HUES64 (cell line): ENCODE measurements around the gene DHX15.
"Not testable (repeated sequence)": the region's sequence is repeated elsewhere in the genome, so short reads cannot be mapped to it uniquely, and the experiment has no call there.

Experiments used
- H3K27ac ChIP-seq: 2 replicates; pipeline ENCODE4 v1.7.0; 2013; ENCODE audit warnings: low read depth, low read length, inconsistent platforms
- H3K27me3 ChIP-seq: 2 replicates; pipeline ENCODE4 v1.6.1; 2013; ENCODE audit warnings: mild to moderate bottlenecking, low read length; ENCODE audit not compliant: insufficient read depth
- H3K36me3 ChIP-seq: 2 replicates; pipeline ENCODE4 v1.6.1; 2013; ENCODE audit warnings: mild to moderate bottlenecking, low read length; ENCODE audit not compliant: insufficient read depth
- H3K4me1 ChIP-seq: 2 replicates; pipeline ENCODE4 v1.6.1; 2013; ENCODE audit warnings: mild to moderate bottlenecking, low read length, moderate library complexity; ENCODE audit not compliant: insufficient read depth
- H3K4me3 ChIP-seq: 2 replicates; pipeline ENCODE4 v1.5.1; 2013; ENCODE audit warnings: mild to moderate bottlenecking, low read length, moderate library complexity
- H3K9ac ChIP-seq: 2 replicates; pipeline ENCODE4 v1.6.1; 2013; ENCODE audit warnings: mild to moderate bottlenecking, low read depth, low read length
- H3K9me3 ChIP-seq: 2 replicates; pipeline ENCODE4 v1.6.1; 2013; ENCODE audit warnings: low read depth, low read length; ENCODE audit not compliant: insufficient read depth
- WGBS: fragments of 150-250, 120-280 bp; methylation state at CpG from one replicate; pipeline ENCODE4 v1.1.7; 2013; ENCODE audit warnings: missing lambda C conversion rate; 5-methylcytosine and 5-hydroxymethylcytosine counted together

The DHX15 gene

GRCh38 chr4:24511371-24512063 is 72.8 kb downstream of the DHX15 start:
- 55% methylated on average over 5 of the region's 5 CpGs for WGBS
- Histone ChIP-seq H3K9me3 (no peaks in the 10 kb centered on the region), H3K27me3 (no peaks in the 10 kb centered on the region), H3K36me3 (peaks cover 39% of the 10 kb centered on the region), H3K27ac (peak overlapping the region; percentile 58; the same call in 1 of the 2 replicates), H3K4me3 (no peak overlapping the region), H3K9ac (no peak overlapping the region), H3K4me1 (peaks cover 38% of the 10 kb centered on the region)

GRCh38 chr4:24510091-24510490 is 74.3 kb downstream of the DHX15 start:
- no peak overlapping the region for H3K4me3 ChIP-seq
- H3K9ac ChIP-seq = no peak overlapping the region
- 71% methylated on average over 5 of the region's 5 CpGs for WGBS
- no peaks in the 10 kb centered on the region for H3K27me3 ChIP-seq
- H3K9me3 ChIP-seq = no peaks in the 10 kb centered on the region
- peaks cover 39% of the 10 kb centered on the region for H3K36me3 ChIP-seq
- H3K4me1 ChIP-seq = peaks cover 35% of the 10 kb centered on the region
- H3K27ac ChIP-seq = peak overlapping the region; percentile 58; the same call in 1 of the 2 replicates

- peaks cover 35% of the 10 kb centered on the region for H3K4me1 ChIP-seq
- no peaks in the 10 kb centered on the region for H3K27me3 ChIP-seq
- H3K36me3 ChIP-seq = peaks cover 27% of the 10 kb centered on the region
- H3K9me3 ChIP-seq = no peaks in the 10 kb centered on the region
- WGBS = 89% methylated on average over 2 of the region's 2 CpGs
- H3K27ac ChIP-seq = no peak overlapping the region
- H3K9ac ChIP-seq = no peak overlapping the region
- H3K4me3 ChIP-seq = no peak overlapping the region
Measured at GRCh38 chr4:24508541-24508940, 75.8 kb downstream of the DHX15 start.

DNA sequence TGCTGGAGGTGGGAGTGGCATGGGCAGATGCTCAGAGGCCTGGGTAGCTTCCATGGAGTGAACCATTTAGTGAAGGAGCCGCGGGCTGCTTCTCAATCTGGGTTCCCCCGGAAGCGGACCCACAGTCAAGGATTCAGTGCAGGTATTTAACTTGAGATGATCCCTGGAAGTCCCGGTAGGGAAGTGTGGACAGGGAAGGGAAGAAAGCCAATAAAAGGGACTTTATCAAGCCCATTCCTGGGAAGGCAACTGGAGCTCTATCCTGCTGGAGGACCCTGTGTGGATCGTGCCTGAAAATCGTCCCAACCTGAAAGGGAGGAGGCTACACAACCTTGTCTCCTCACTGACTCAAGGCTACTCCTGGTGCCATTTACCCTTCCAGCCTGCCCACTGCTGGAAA is 76.9 kb downstream of the DHX15 start:
- Histone ChIP-seq H3K9me3 (no peaks in the 10 kb centered on the region), H3K9ac (no peak overlapping the region), H3K36me3 (peaks cover 26% of the 10 kb centered on the region), H3K4me3 (no peak overlapping the region), H3K27me3 (no peaks in the 10 kb centered on the region), H3K4me1 (peaks cover 35% of the 10 kb centered on the region), H3K27ac (no peak overlapping the region)
- WGBS = 89% methylated on average over 7 of the region's 7 CpGs

- Histone ChIP-seq H3K4me3 (peak overlapping the region; percentile 41), H3K4me1 (peaks cover 14% of the 10 kb centered on the region; the same call in 1 of the 2 replicates), H3K36me3 (peaks cover 13% of the 10 kb centered on the region; the same call in 1 of the 2 replicates)
- 20% methylated on average over 10 of the region's 10 CpGs for WGBS
- H3K27ac ChIP-seq, H3K9ac ChIP-seq, H3K27me3 ChIP-seq, H3K9me3 ChIP-seq: not testable (repeated sequence)
Measured at GRCh38 chr4:24503090-24503489, 81.3 kb downstream of the DHX15 start.

DNA sequence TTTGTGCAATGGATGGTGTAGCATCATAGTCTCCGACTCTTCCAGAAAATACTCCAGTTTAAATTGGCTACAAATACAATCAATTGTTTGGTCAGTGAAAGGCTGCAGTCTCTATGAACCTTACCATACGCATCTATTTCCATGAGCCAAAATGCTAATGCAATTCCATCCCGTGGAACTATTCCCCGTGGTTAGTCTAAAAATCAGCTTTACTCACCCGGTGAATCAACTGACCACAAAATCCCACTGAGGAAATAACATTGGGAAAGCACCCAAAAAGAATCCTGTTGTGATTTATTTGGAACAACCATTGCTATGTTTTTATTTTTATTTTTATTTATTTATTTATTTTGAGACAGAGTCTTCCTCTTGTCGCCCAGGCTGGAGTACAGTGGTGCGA is 87.1 kb downstream of the DHX15 start:
- Histone ChIP-seq H3K27me3 (no peaks in the 10 kb centered on the region), H3K9me3 (peaks cover 5% of the 10 kb centered on the region; the same call in 1 of the 2 replicates), H3K36me3 (no peaks in the 10 kb centered on the region), H3K9ac (no peak overlapping the region), H3K4me3 (no peak overlapping the region), H3K27ac (no peak overlapping the region), H3K4me1 (peaks cover 7% of the 10 kb centered on the region; the same call in 1 of the 2 replicates)
- WGBS = 93% methylated on average over 7 of the region's 7 CpGs

GRCh38 chr4:24496597-24496996 is 87.8 kb downstream of the DHX15 start:
- H3K9ac ChIP-seq = no peak overlapping the region
- H3K4me3 ChIP-seq = no peak overlapping the region
- WGBS = 95% methylated on average over 6 of the region's 6 CpGs
- no peaks in the 10 kb centered on the region for H3K27me3 ChIP-seq
- peaks cover 5% of the 10 kb centered on the region; the same call in 1 of the 2 replicates for H3K9me3 ChIP-seq
- no peaks in the 10 kb centered on the region for H3K36me3 ChIP-seq
- H3K4me1 ChIP-seq = peaks cover 7% of the 10 kb centered on the region; the same call in 1 of the 2 replicates
- no peak overlapping the region for H3K27ac ChIP-seq

- peaks cover 5% of the 10 kb centered on the region; the same call in 1 of the 2 replicates for H3K9me3 ChIP-seq
- 91% methylated on average over 1 of the region's 1 CpG for WGBS
Measured at GRCh38 chr4:24495388-24495787, 89.0 kb downstream of the DHX15 start.

GRCh38 chr4:24489870-24490269 is 94.5 kb downstream of the DHX15 start:
- Histone ChIP-seq H3K9me3 (peaks cover 4% of the 10 kb centered on the region; the same call in 1 of the 2 replicates), H3K9ac (no peak overlapping the region), H3K4me3 (no peak overlapping the region), H3K4me1 (0 out of 2 replicates have a peak, but pooled peaks cover 4% of the 10 kb centered on the region), H3K36me3 (no peaks in the 10 kb centered on the region), H3K27me3 (no peaks in the 10 kb centered on the region), H3K27ac (no peak overlapping the region)
- WGBS = 89% methylated on average over 2 of the region's 2 CpGs

More at GRCh38 chr4:24495388-24495787, 89.0 kb downstream of the DHX15 start:
- Histone ChIP-seq H3K4me3 (no peak overlapping the region), H3K27ac (no peak overlapping the region), H3K9ac (no peak overlapping the region), H3K4me1 (peaks cover 6% of the 10 kb centered on the region; the same call in 1 of the 2 replicates), H3K36me3 (no peaks in the 10 kb centered on the region), H3K27me3 (no peaks in the 10 kb centered on the region)

DNA sequence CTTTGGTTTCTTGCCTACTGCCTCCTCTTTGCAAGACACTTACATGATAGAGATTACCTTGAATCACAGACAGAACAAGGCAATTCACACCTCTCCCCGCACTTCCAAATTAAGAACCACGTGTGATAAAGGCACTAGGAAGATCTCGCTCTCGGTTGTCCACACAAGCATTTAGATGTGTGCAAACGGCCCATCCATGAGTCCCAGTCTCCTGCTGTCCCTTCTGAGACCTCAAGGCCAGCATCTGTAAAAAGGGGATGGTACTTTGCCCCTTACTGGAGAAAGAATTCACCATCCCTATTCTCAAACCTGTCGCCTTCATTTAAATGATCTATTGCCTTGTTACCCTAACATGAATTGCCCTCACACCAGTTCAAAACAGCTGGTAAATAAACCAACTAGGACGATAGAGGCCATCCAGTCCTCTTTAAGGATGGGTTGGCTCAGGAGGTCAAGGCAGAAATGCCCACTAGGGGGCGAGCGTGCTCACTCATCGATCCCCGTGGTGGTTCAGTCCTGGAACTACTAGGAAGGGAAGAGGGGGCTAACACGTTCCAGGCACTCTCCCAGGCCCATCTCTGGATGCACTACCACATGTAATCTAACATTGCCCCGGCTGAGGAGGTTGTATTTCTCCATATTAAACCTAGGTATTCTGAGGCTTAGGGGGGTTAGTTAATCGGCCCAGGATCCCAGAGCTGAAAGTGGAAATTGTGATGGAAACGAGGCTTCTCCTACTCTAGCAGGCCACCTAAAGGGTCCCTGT is 95.8 kb downstream of the DHX15 start:
- Histone ChIP-seq H3K36me3 (no peaks in the 10 kb centered on the region), H3K9me3 (no peaks in the 10 kb centered on the region), H3K27ac (no peak overlapping the region), H3K4me3 (no peak overlapping the region), H3K4me1 (0 out of 2 replicates have a peak, but pooled peaks cover 4% of the 10 kb centered on the region), H3K27me3 (no peaks in the 10 kb centered on the region), H3K9ac (no peak overlapping the region)
- 41% methylated on average over 15 of the region's 15 CpGs for WGBS

GRCh38 chr4:24482871-24483270 is 101.5 kb downstream of the DHX15 start:
- Histone ChIP-seq H3K27ac (no peak overlapping the region), H3K36me3 (no peaks in the 10 kb centered on the region), H3K9ac (no peak overlapping the region), H3K9me3 (no peaks in the 10 kb centered on the region), H3K4me1 (peaks cover under 1% of the 10 kb centered on the region; the same call in 1 of the 2 replicates), H3K27me3 (no peaks in the 10 kb centered on the region), H3K4me3 (no peak overlapping the region)
- 95% methylated on average over 4 of the region's 4 CpGs for WGBS
